HUES64 (cell line): ENCODE data around the gene HSPA1A.
"Not testable (repeated sequence)": the region's sequence is repeated elsewhere in the genome, so short reads cannot be mapped to it uniquely, and the experiment has no call there.

Source experiments
- H3K27ac ChIP-seq: 2 replicates; pipeline ENCODE4 v1.7.0; 2013; ENCODE audit warnings: low read depth, low read length, inconsistent platforms
- H3K27me3 ChIP-seq: 2 replicates; pipeline ENCODE4 v1.6.1; 2013; ENCODE audit warnings: mild to moderate bottlenecking, low read length; ENCODE audit not compliant: insufficient read depth
- H3K36me3 ChIP-seq: 2 replicates; pipeline ENCODE4 v1.6.1; 2013; ENCODE audit warnings: mild to moderate bottlenecking, low read length; ENCODE audit not compliant: insufficient read depth
- H3K4me1 ChIP-seq: 2 replicates; pipeline ENCODE4 v1.6.1; 2013; ENCODE audit warnings: mild to moderate bottlenecking, low read length, moderate library complexity; ENCODE audit not compliant: insufficient read depth
- H3K4me3 ChIP-seq: 2 replicates; pipeline ENCODE4 v1.5.1; 2013; ENCODE audit warnings: mild to moderate bottlenecking, low read length, moderate library complexity
- H3K9ac ChIP-seq: 2 replicates; pipeline ENCODE4 v1.6.1; 2013; ENCODE audit warnings: mild to moderate bottlenecking, low read depth, low read length
- H3K9me3 ChIP-seq: 2 replicates; pipeline ENCODE4 v1.6.1; 2013; ENCODE audit warnings: low read depth, low read length; ENCODE audit not compliant: insufficient read depth
- WGBS: fragments of 150-250, 120-280 bp; methylation state at CpG from one replicate; pipeline ENCODE4 v1.1.7; 2013; ENCODE audit warnings: missing lambda C conversion rate; 5-methylcytosine and 5-hydroxymethylcytosine counted together

HSPA1A gene

DNA sequence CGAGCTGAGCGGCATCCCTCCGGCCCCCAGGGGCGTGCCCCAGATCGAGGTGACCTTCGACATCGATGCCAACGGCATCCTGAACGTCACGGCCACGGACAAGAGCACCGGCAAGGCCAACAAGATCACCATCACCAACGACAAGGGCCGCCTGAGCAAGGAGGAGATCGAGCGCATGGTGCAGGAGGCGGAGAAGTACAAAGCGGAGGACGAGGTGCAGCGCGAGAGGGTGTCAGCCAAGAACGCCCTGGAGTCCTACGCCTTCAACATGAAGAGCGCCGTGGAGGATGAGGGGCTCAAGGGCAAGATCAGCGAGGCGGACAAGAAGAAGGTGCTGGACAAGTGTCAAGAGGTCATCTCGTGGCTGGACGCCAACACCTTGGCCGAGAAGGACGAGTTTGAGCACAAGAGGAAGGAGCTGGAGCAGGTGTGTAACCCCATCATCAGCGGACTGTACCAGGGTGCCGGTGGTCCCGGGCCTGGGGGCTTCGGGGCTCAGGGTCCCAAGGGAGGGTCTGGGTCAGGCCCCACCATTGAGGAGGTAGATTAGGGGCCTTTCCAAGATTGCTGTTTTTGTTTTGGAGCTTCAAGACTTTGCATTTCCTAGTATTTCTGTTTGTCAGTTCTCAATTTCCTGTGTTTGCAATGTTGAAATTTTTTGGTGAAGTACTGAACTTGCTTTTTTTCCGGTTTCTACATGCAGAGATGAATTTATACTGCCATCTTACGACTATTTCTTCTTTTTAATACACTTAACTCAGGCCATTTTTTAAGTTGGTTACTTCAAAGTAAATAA, 2.0 kb downstream of the HSPA1A start:
- peak overlapping the region; percentile 36 for H3K4me3 ChIP-seq
- H3K27me3 ChIP-seq, H3K27ac ChIP-seq, H3K9ac ChIP-seq, H3K4me1 ChIP-seq, H3K9me3 ChIP-seq, H3K36me3 ChIP-seq: not testable (repeated sequence)
- 90% methylated on average over 11 of the region's 37 CpGs for WGBS

DNA sequence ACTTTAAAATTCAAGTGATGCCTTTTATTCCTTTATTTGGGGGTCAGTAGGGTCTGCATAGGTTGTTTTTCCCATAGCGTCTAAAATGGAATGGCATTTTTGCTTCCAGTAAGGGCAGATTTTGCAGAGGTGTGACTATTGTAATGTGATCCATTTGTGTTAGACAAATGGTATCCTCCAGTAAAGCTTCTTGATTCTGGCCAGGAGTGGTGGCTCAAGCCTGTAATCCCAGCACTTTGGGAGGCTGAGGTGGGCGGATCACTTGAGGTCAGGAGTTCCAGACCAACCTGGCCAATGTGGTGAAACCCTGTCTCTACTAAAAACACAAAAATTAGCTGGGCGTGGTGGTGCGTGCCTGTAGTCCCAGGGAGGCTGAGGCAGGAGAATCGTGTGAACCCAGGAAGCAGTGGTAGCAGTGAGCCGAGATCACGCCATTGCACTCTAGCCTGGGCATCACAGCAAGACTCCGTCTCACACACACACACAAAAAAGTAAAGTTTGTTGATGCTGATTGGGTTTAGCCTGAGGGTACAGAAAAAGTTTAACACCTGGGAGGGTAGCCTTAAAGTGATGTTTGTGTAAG, 2.7 kb downstream of the HSPA1A start:
- H3K27me3 ChIP-seq, H3K27ac ChIP-seq, H3K4me1 ChIP-seq, H3K9ac ChIP-seq, H3K36me3 ChIP-seq, H3K9me3 ChIP-seq: not testable (repeated sequence)
- WGBS = 90% methylated on average over 7 of the region's 8 CpGs
- H3K4me3 ChIP-seq = peak overlapping the region; percentile 36

DNA sequence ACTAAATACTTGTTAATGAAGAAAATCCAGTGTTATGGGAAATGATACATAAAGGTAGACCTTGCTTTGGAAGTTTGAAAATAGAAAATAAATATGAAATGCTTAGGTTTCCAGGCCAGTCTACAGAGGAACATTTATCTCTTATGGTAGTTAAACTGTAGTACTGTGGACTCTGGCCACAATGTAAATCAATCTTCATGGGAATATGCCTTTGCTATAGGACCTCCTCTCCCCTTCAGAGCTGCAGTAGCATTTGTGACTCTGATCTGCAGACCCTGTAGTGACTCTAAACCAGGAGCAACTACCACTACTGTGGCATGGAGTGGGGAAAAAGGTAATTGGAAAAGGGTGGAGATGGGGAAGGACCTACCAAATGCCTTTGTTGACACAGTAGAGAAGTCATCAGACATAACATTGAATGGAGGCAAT, 4.5 kb downstream of the HSPA1A start:
- H3K4me1 ChIP-seq = 0 out of 2 replicates have a peak, but pooled peaks cover 4% of the 10 kb centered on the region
- no peak overlapping the region for H3K27ac ChIP-seq
- no peak overlapping the region for H3K9ac ChIP-seq
- no peaks in the 10 kb centered on the region for H3K27me3 ChIP-seq
- no peak overlapping the region for H3K4me3 ChIP-seq
- no peaks in the 10 kb centered on the region for H3K36me3 ChIP-seq
- H3K9me3 ChIP-seq = no peaks in the 10 kb centered on the region

DNA sequence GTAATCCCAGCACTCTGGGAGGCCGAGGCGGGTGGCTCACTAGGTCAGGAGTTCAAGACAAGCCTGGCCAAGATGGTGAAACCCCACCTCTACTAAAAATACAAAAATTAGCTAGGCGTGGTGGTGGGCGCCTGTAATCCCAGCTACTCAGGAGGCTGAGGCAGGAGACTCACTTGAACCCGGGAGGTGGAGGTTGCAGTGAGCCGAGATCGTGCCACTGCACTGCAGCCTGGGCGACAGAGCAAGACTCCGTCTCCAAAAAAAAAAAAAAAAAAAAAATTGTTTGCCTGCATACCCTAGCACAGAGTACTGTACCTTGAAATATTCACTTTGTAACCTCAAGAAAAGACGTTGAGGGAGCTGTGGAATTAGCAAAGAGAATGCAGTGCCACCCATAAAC, 5.1 kb downstream of the HSPA1A start:
- not testable (repeated sequence) for H3K4me3 ChIP-seq, H3K4me1 ChIP-seq, H3K9ac ChIP-seq, H3K36me3 ChIP-seq, H3K27me3 ChIP-seq, H3K9me3 ChIP-seq, H3K27ac ChIP-seq
- 90% methylated on average over 10 of the region's 10 CpGs for WGBS

DNA sequence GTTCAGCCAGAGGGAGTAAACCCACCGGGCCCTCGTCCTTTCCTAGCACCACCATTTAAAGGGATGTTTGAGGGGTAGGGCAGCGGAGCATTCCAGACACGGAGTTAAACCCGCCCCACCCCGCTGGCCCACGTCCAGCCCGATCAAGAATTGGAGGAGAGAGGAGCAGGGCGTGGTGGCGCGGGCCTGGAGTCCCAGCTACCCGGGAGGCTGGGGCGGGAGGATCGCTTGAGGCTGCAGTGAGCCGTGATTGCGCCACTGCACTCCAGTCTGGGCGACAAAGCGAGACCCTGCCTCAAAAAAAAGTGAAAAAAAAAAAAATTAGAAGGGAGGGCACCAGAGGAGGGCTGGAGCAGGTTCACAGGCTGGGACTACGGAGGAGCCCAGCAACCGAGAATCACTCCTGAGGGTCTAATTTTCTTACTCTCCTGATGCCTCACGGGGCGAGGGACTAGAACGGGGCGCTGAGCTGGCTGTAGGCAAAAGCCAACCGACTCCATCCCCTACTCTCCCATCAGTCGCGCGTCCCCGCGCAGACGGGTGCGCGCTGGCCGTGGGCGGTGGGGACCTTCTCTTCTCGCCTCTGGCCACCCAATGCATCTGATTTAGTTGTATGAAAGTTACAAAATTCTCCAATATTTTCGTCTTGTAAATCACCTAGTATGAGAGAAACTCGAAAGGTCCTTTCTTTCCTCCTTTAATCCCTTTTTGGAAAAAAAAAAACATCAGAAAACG, 6.1 kb downstream of the HSPA1A start:
- 8% methylated on average over 33 of the region's 39 CpGs for whole genome bisulfite sequencing
- H3K9me3 ChIP-seq = no peaks in the 10 kb centered on the region

DNA sequence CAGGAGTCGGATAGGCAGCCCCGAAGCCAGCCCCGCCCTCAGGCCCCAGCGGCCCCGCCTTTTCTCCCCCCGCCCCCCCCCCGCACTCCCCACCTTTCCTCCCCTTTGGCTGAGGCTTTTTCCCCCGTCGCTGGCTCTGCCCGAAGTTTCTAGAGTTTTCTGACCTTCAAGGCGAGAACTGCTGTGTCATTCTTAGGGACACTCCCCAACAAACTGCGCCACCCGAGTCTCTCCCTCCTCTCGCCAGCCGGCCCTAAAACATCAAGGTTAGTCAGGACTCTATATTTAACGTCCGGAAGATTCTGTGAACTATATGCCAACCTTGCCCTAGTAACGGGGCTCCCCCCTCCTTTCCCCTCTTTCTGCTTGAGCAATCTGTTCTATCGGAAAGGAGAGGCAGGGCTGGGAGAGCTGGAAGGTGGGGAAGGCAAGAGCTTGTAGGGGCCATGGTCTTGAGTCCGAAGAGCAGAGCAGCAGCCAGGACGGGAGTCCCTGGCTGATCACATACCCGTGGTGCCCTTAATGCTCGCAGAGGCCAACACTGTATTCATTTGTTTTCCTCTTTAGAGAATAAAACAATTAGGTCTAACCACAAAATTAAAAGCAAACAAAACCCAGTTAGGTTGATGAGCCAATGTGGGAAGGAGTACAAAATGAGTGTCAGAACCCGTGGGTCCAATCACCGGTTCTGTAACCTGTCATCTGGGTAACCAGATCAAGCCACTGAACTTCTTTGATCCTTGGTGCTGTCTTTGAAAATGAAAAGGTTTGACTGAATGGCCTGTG, 6.9 kb downstream of the HSPA1A start:
- Histone ChIP-seq H3K27ac (peak overlapping the region; percentile 95), H3K9me3 (no peaks in the 10 kb centered on the region), H3K36me3 (no peaks in the 10 kb centered on the region), H3K27me3 (no peaks in the 10 kb centered on the region), H3K4me1 (peaks cover 10% of the 10 kb centered on the region), H3K4me3 (peak overlapping the region; percentile 70), H3K9ac (peak overlapping the region; percentile 87)
- 4% methylated on average over 24 of the region's 25 CpGs for WGBS

More for the DNA sequence above, 6.1 kb downstream of the HSPA1A start:
- peak overlapping the region; percentile 70 for H3K4me3 ChIP-seq
- H3K27ac ChIP-seq = peak overlapping the region; percentile 95
- H3K36me3 ChIP-seq = no peaks in the 10 kb centered on the region
- H3K9ac ChIP-seq = peak overlapping the region; percentile 81
- H3K27me3 ChIP-seq = no peaks in the 10 kb centered on the region
- peaks cover 10% of the 10 kb centered on the region for H3K4me1 ChIP-seq

DNA sequence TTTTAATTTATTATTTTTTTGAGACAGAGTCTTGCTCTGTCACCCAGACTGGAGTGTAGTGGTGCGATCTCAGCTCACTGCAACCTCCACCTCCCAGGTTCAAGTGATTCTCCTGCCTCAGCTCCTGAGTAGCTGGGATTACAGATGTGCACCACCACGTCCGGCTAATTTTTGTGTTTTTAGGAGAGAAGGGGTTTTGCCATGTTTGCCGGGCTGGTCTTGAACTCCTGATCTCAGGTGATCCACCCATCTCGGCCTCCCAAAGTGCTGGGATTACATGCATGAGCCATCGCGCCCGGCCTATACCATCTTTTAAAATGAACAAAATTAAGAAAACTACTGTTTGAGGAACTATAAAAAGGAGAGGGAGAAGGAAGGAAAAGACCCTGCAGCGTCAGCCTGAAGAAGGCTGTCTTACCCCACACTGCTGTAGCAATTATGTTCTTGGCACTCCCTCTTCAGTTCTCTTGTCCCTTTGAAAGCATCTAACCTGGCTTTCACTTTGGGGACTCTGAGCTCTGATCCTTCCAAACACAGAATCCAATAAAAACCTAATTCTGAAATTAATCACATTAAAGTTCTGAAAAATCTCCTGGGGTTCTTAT, 8.4 kb downstream of the HSPA1A start:
- not testable (repeated sequence) for H3K27ac ChIP-seq
- H3K4me1 ChIP-seq = peaks cover 10% of the 10 kb centered on the region

DNA sequence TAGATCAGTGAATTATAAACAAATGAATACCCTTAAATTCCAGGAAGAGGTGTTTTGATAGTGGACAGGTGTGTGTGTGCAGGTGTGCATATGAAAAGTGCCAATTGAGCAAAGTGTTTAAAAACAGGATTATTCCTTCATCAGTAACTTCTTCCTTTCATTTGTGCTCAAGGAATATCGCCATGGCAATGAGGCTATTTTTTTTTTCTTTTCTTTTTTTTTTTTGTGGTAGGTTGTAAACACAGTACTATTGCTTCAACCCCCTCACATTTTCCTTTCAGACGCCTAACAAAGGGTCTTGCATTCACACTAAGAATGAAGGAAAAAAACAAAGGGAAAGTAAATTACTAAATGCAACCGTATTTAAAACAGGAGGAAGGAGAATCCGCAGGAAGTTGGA, 10.2 kb downstream of the HSPA1A start:
- Histone ChIP-seq H3K27ac (peak overlapping the region; percentile 84), H3K36me3 (no peaks in the 10 kb centered on the region), H3K9ac (peak overlapping the region; percentile 58), H3K4me3 (peak overlapping the region; percentile 17; the same call in 1 of the 2 replicates), H3K4me1 (peaks cover 10% of the 10 kb centered on the region), H3K9me3 (no peaks in the 10 kb centered on the region), H3K27me3 (no peaks in the 10 kb centered on the region)
- 65% methylated on average over 2 of the region's 4 CpGs for WGBS

More for the DNA sequence above, 8.4 kb downstream of the HSPA1A start:
- H3K4me3 ChIP-seq, H3K9me3 ChIP-seq, H3K27me3 ChIP-seq, H3K9ac ChIP-seq, H3K36me3 ChIP-seq: not testable (repeated sequence)
- 95% methylated on average over 8 of the region's 9 CpGs for WGBS

DNA sequence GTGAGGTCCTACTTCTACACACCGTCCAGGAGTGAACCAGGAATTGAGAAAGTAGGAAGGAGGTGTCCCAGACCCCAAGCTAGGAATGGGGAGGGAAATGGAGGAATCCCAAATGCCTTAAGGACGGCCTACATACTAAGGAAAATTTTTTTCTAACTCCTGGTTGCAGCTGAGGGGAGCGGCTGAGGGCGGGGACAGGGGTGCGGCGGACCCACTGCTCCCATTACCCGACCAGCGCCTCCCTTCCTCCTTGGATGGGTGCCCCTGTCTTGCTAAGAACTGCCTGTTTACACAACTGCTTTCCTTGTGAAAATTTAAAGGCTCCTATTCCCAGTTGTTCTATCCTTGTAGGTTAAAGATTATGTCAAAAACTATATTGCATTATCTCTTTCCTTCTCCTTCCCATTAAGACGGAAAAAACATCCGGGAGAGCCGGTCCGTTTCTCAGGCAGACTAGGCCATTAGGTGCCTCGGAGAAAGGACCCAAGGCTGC, 11.5 kb downstream of the HSPA1A start:
- WGBS = 4% methylated on average over 13 of the region's 13 CpGs
- peak overlapping the region; percentile 74 for H3K27ac ChIP-seq
- no peaks in the 10 kb centered on the region for H3K27me3 ChIP-seq

DNA sequence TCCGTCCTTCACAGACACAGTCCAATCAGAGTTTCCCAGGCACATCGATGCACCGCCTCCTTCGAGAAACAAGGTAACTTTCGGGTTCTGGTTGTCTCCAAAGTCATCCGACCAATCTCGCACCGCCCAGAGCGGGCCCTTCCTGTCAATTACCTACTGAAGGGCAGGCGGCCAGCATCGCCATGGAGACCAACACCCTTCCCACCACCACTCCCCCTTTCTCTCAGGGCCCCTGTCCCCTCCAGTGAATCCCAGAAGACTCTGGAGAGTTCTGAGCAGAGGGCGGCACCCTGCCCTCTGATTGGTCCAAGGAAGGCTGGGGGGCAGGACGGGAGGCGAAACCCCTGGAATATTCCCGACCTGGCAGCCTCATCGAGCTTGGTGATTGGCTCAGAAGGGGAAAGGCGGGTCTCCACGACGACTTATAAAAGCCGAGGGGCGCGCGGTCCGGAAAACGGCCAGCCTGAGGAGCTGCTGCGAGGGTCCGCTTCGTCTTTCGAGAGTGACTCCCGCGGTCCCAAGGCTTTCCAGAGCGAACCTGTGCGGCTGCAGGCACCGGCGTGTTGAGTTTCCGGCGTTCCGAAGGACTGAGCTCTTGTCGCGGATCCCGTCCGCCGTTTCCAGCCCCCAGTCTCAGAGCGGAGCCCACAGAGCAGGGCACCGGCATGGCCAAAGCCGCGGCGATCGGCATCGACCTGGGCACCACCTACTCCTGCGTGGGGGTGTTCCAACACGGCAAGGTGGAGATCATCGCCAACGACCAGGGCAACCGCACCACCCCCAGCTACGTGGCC, 12.1 kb downstream of the HSPA1A start, which contains the start of gene HSPA1B:
Gene HSPA1B, plus strand, starts transcription at position 453 of the 794 bp plus-strand sequence. Its CDS starts 213 bp downstream, at position 666.
- under 1% methylated on average over 50 of the region's 56 CpGs for WGBS
- Histone ChIP-seq H3K9ac (peak within 1 kb of the TSS; percentile 80), H3K4me3 (peak within 1 kb of the TSS; percentile 79), H3K9me3 (no peaks in the 10 kb centered on the region), H3K27ac (peak within 1 kb of the TSS; percentile 74), H3K27me3 (no peaks in the 10 kb centered on the region), H3K4me1 (peaks cover 10% of the 10 kb centered on the region), H3K36me3 (no peaks in the 10 kb centered on the region)

More for the DNA sequence above, 11.5 kb downstream of the HSPA1A start:
- H3K9me3 ChIP-seq = no peaks in the 10 kb centered on the region
- H3K4me1 ChIP-seq = peaks cover 10% of the 10 kb centered on the region
- H3K9ac ChIP-seq = peak overlapping the region; percentile 71
- no peaks in the 10 kb centered on the region for H3K36me3 ChIP-seq
- peak overlapping the region; percentile 52 for H3K4me3 ChIP-seq
